ENCODE results near the gene PDE9A. TPM values are rescaled to one million over a fixed set of nuclear protein-coding genes. Genes with fewer than 3 reads are reported as not detected.

PDE9A gene
- total and polyA plus RNA-seq, 4 experiments from 2014 or later = 2.2 to 9.2 (median 5.3) TPM

GRCh38 chr21:42820616-42821465 lies 167.4 kb downstream of the PDE9A start:
- H3K9me3 Mint-ChIP-seq = no peaks in the 10 kb centered on the region
- H3K27me3 Mint-ChIP-seq = peaks cover 15 to 16% of the 10 kb centered on the region in 2 donors
- no peak overlapping the region for H3K27ac Mint-ChIP-seq
- H3K4me1 Mint-ChIP-seq = peaks cover 0 to 7% (median 2%) of the 10 kb centered on the region in 4 donors
- no peaks in the 10 kb centered on the region for H3K36me3 Mint-ChIP-seq
- ChIA-PET POLR2A (ENCODE audit: partially characterized antibody) (no interaction called here), CTCF (ENCODE audit: partially characterized antibody) (interaction anchor here (4.0 to 5.5 kb wide), 2 partner anchors 167 to 226 kb away, joined by 34 to 76 read pairs; partner anchors contain the start of gene PDE9A)
- Histone ChIP-seq H3K4me3 (ENCODE audit: low read length in 2 of 2) (no peak overlapping the region), H3K27ac (ENCODE audit: low read depth, low read length) (no peak overlapping the region), H3K27me3 (ENCODE audit: insufficient read depth, low read length) (peaks cover 6% of the 10 kb centered on the region), H3K9me3 (ENCODE audit: control insufficient read depth in 1 of 2, low read length in 2 of 2) (no peaks in the 10 kb centered on the region), H3K4me1 (ENCODE audit: insufficient read depth, low read length) (no peaks in the 10 kb centered on the region), H3K36me3 (ENCODE audit: insufficient read depth, low read length) (no peaks in the 10 kb centered on the region)
- DNase-seq = no peak
- intact Hi-C loops (cut with micrococcal nuclease) = no loop called here
- H3K4me3 Mint-ChIP-seq = no peak overlapping the region

Other genes with a start within 250 kb of the PDE9A start
- gene UBASH3A, start 249.7 kb upstream of the PDE9A start, total RNA-seq = 10 to 100 TPM; 79.3 to 93.6 TPM
- gene UBASH3A, start 249.7 kb upstream of the PDE9A start, polyA plus RNA-seq = 10 to 100 TPM; 43.1 to 58.0 TPM
- not detected for gene RSPH1, start 157.4 kb upstream of the PDE9A start, total RNA-seq
- gene RSPH1, start 157.4 kb upstream of the PDE9A start, polyA plus RNA-seq = not detected
- 10 to 100 TPM; 18.1 to 18.5 TPM for gene SLC37A1, start 139.8 kb upstream of the PDE9A start, total RNA-seq
- 1 to 10 TPM; 4.7 to 7.0 TPM for gene SLC37A1, start 139.8 kb upstream of the PDE9A start, polyA plus RNA-seq
- gene WDR4, start 225.9 kb downstream of the PDE9A start, total RNA-seq = 10 to 100 TPM; 23.5 to 27.5 TPM
- gene WDR4, start 225.9 kb downstream of the PDE9A start, polyA plus RNA-seq = 10 to 100 TPM in 1 of 2 donors, 1 to 10 TPM in 1; 7.3 to 10.6 TPM
- gene NDUFV3, start 239.7 kb downstream of the PDE9A start, total RNA-seq = 10 to 100 TPM; 28.1 to 33.2 TPM
- 10 to 100 TPM in 1 of 2 donors, 1 to 10 TPM in 1; 9.1 to 23.6 TPM for gene NDUFV3, start 239.7 kb downstream of the PDE9A start, polyA plus RNA-seq